ENCODE data around the gene SOX6.

SOX6 gene

GRCh38 chr11:16317712-16318111, 38.6 kb downstream of the SOX6 start:
- DNase-seq (ENCODE audit: low read depth in 2 of 2), result no peak

GRCh38 chr11:16313846-16314245, 42.5 kb downstream of the SOX6 start:
- no peak for DNase-seq (ENCODE audit: low read depth in 2 of 2)

GRCh38 chr11:16312233-16312765, 44.0 kb downstream of the SOX6 start:
- no peak for DNase-seq (ENCODE audit: low read depth in 2 of 2)

- DNase-seq (ENCODE audit: low read depth in 2 of 2), result no peak
These were observed 44.5 kb downstream of the SOX6 start for GRCh38 chr11:16311831-16312230.

GRCh38 chr11:16310943-16311342, 45.4 kb downstream of the SOX6 start:
- no peak for DNase-seq (ENCODE audit: low read depth in 2 of 2)

GRCh38 chr11:16309226-16309625, 47.1 kb downstream of the SOX6 start:
- no peak for DNase-seq (ENCODE audit: low read depth in 2 of 2)

- no peak for DNase-seq (ENCODE audit: low read depth in 2 of 2)
These were observed 54.9 kb downstream of the SOX6 start for GRCh38 chr11:16301462-16301861.

GRCh38 chr11:16299884-16300782, 56.2 kb downstream of the SOX6 start:
- DNase-seq (ENCODE audit: low read depth in 2 of 2), result no peak

GRCh38 chr11:16299390-16299789, 57.0 kb downstream of the SOX6 start:
- DNase-seq (ENCODE audit: low read depth in 2 of 2), result no peak

GRCh38 chr11:16297332-16297731, 59.0 kb downstream of the SOX6 start:
- DNase-seq (ENCODE audit: low read depth in 2 of 2), result no peak

GRCh38 chr11:16296273-16296672, 60.1 kb downstream of the SOX6 start:
- no peak for DNase-seq (ENCODE audit: low read depth in 2 of 2)

- no peak for DNase-seq (ENCODE audit: low read depth in 2 of 2)
These were observed 60.8 kb downstream of the SOX6 start for GRCh38 chr11:16295592-16295991.

- DNase-seq (ENCODE audit: low read depth in 2 of 2), result no peak
These were observed 63.1 kb downstream of the SOX6 start for GRCh38 chr11:16293204-16293681.

GRCh38 chr11:16292167-16292859, 64.0 kb downstream of the SOX6 start:
- DNase-seq (ENCODE audit: low read depth in 2 of 2), result no peak

GRCh38 chr11:16291729-16292128, 64.6 kb downstream of the SOX6 start:
- no peak for DNase-seq (ENCODE audit: low read depth in 2 of 2)

GRCh38 chr11:16289541-16289940, 66.8 kb downstream of the SOX6 start:
- DNase-seq (ENCODE audit: low read depth in 2 of 2), result no peak

- no peak for DNase-seq (ENCODE audit: low read depth in 2 of 2)
These were observed 68.6 kb downstream of the SOX6 start for GRCh38 chr11:16287630-16288280.

- DNase-seq (ENCODE audit: low read depth in 2 of 2), result no peak
These were observed 70.3 kb downstream of the SOX6 start for GRCh38 chr11:16286095-16286494.

GRCh38 chr11:16280256-16280682, 76.1 kb downstream of the SOX6 start:
- DNase-seq (ENCODE audit: low read depth in 2 of 2), result no peak

- no peak for DNase-seq (ENCODE audit: low read depth in 2 of 2)
These were observed 76.8 kb downstream of the SOX6 start for GRCh38 chr11:16279524-16279923.

- no peak for DNase-seq (ENCODE audit: low read depth in 2 of 2)
These were observed 77.4 kb downstream of the SOX6 start for GRCh38 chr11:16278979-16279378.

GRCh38 chr11:16278273-16278672, 78.1 kb downstream of the SOX6 start:
- DNase-seq (ENCODE audit: low read depth in 2 of 2), result no peak

Data from stimulated activated CD4-positive, alpha-beta T cell treated with anti-CD3 and anti-CD28 coated beads, Interleukin-1b, Interleukin-23, amount 100 ng/mL, for 1 hour (primary cell).